T-helper 9 cell (primary cell): ENCODE measurements around the gene TMEM247.
A peak's percentile ranks its signal among the peaks of the same experiment; 100 is the strongest.

ENCODE experiments used
- DNase-seq: peaks from one replicate; pipeline ENCODE4 v3.0.0-alpha.2; 2020
- total RNA-seq, 2 donors: gene quantifications; one replicate each; lab custom pipeline; 2026; lab: John Stamatoyannopoulos, UW

The TMEM247 gene
- 0 reads per million in 2 donors for total RNA-seq

DNA sequence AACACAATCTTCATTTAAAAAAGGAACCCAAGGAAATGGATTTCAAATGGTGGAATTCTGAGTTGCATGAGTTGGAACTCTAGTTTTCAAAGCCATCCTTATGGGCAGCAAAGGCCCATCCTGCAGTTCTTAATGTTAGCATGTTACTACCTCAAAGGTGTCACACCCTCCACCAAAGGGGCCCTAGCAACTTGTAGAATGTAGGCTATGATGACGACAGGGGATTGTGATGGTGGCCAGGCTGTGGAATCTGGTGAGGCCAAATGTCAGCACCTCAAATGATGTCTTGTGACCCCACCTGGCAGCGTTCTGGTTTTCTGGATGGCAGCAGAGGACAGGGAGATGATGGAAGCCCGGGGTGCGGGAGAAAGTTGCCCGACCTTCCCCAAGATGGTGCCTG is at the start of gene TMEM247:
Gene TMEM247 (plus strand): TSS at position 301 of the 400 bp plus-strand sequence.
- DNase-seq: no peak

GRCh38 chr2:46430413-46430812 is 49.0 kb upstream of the TMEM247 start:
- DNase-seq: no peak

DNA sequence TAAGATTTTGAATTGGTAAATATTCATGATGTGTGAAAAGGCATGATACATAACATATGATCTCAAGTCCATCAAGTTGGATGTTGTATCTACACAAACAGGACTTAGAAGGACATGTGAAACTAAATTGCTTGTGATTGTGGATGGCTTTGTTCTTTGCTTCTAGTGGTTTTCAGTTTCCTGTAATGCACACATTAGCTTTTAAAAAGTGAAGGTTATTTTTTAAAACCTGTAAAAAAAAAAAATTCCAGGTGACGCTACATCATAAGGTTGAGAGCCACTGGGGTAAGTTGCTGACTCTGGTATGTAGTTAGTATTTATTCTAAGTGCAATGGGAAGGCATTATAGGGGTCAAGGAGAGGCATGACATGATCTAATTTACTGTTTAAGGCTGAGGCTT is 48.4 kb upstream of the TMEM247 start:
- no peak for DNase-seq

- no peak for DNase-seq
Observed at GRCh38 chr2:46431481-46432235, 47.7 kb upstream of the TMEM247 start.

- DNase-seq: no peak
Observed at GRCh38 chr2:46434851-46435273, 44.5 kb upstream of the TMEM247 start.

GRCh38 chr2:46435353-46435752 is 44.0 kb upstream of the TMEM247 start:
- no peak for DNase-seq

GRCh38 chr2:46435796-46436360 is 43.5 kb upstream of the TMEM247 start:
- no peak for DNase-seq

DNA sequence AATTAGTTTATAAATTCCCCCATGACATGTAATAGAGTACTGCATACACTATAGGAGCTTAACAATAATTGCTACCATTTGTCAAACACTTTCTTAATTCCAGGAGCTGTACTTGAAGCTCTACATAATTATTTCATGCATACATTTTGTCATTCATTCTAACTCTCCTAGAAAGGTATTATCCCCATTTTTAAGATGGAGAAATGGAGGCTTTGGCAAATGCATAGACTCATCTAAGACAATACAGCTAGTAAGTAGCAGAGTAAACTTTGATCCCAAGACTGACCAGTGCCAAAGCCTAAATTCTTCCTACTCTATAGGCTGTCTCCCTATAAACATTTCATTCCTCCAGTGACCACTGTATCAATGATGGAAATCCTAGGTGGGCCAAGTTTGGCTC is 42.6 kb upstream of the TMEM247 start:
- no peak for DNase-seq

- no peak for DNase-seq
Observed at GRCh38 chr2:46438102-46438501, 41.3 kb upstream of the TMEM247 start.

- no peak for DNase-seq
Observed at GRCh38 chr2:46438794-46439193, 40.6 kb upstream of the TMEM247 start.

DNA sequence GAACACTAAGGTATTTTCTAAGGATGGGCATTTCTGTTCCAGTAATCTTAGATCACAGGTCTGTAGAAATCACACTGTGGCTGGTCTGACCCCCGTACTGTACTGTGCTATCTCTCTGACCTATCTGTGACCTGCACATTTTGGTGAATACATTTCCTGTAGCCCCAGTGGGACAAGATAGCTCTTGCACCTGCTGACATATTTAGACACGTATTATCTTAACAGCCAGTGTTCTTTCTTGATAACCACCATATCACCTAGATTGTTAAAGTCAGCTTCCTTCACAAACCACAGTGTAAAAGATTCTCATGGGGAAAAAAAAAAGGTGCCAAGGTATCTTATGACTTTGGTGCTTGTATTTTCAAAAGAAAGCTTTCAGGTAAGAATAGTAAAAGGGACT is 39.8 kb upstream of the TMEM247 start:
- peak; percentile 12 for DNase-seq

DNA sequence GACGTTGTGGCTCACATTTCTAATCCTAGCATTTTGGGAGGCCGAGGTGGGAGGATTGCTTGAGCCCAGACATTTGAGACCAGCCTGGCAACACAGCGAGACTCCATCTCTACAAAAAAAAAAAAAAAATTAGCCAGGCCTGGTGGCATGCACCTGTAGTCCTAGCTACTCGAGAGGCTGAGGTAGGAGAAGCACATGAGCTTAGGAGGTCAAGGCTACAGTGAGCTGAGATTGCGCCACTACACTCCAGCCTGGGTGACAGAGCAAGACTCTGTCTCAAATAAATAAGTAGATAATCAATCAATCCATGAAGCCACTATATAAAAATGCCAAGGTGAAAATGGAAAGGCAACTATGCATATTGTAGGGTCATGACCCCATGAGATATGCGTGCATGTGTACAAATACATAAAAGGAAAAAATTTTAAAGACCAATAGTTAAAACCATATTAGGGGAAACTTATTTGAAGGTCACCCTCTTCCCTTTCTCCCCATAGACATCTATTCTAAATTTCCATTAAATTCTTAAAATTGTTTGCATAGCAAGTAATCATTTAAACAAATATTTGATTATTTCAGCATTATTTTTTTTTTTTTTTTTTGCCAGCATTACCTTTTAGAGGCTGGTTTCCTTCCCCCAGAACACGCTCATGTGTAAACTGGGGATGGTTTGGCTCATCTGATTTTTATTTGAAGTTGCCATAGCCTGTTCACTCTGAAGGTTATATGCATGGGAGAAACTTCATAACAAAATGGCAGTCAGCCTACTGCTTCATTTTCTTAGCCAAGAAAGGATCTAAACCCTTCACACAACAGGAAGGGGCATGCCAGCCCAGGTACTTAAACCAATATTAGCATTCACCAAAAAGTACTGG is 37.3 kb upstream of the TMEM247 start:
- no peak for DNase-seq

DNA sequence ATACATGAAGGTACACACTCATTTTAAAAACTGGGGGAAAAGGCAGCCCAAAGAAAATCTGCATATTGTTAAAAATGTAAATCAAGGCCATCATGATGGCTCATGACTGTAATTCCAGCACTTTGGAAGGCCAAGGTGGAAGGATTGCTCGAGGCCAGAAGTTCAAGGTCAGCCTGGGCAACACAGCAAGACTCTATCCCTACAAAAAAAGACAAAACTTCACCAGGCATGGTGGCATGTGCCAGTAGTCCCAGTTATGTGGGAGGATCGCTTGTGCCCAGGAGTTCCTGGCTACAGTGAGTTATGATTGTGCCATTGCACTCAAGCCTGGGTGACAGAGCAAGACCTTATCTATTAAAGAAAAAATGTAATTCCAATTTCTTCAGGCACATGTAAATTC is 34.6 kb upstream of the TMEM247 start:
- no peak for DNase-seq

DNA sequence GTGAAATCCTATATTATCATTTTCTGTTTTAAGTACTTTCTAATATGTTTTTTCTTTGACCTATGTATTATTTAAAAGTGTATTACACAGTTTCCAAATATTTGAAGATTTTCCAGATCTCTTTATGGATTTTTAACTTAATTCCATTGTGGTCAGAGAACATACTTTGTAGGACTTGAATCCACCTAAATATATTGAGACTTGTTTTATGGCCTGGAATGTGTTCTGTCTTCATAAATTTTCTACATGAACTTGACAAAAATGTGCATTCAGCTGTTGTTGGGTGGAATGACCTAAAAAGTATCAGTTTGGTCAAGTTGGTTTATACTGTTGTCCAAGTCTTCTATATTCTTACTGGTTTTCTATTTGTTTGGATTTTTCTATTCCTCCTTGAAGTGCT is 33.8 kb upstream of the TMEM247 start:
- DNase-seq: no peak

DNA sequence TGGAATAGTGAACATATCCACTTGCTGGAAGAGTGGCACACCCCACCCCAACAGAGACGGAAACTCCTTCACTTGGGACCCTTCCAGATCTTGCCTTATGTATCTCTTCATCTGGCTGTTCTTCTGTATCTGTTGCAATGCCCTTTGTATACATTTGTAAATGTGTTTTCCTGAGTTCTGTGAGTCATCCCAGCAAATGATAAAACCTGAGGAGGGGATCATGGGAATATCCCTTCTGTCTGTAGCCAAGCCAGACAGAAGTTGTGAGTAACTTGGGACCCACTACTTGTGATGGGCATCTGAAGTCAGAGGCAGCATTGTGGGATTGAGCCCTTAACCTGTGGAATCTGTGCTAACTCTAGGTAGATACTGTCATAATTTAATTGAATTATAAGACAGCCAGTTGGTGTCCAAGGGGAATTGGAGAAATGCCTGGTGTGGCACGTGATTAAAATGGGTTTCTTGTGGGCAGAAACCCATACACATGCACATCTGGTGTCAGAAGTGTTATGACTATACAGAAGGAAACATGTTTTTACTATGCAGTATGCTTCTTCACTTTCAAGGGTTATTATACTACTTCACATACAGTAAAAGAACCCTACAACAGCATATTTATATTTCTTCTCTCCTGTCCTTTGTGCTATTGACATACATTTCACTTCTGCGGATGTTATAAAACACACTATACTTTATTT is 32.3 kb upstream of the TMEM247 start:
- DNase-seq: no peak

DNA sequence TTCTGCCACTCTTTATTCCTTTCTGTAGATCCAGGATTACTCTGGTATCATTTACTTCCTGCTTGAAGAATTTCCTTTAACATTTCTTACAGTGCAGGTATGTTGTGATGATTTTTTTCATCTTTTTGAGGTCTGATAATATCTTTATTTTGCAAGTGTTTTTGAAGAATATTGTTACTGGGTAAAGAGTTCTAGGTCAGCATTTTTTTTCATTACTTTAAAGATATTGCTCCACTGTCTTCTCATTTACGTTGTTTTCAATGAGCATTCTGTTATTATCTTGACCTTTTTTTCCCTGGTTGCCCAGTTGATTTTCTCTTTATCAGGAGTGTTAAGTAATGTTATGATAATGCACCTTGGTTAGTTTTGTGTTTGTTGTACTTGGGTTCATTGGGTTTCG is 31.7 kb upstream of the TMEM247 start:
- no peak for DNase-seq

DNA sequence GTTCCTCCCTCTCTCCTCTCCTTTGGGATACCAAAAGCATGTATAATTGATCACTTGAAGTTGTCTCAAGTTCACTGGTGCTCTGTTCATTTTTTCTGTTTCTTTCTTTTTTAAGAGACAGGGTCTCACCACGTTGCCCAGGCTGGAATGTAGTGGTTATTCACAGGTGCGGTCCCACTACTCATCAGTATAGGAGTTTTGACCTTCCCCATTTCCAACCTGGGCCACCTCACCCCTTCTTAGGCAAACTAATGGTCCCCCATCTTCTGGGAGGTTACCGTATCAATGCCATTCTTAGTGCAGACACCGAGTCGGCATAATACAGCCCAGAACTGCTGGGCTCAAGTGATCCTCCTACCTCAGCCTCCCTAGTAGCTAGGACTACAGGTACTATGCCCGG is 31.3 kb upstream of the TMEM247 start:
- DNase-seq: no peak

- DNase-seq: no peak
Observed at GRCh38 chr2:46448641-46449040, 30.7 kb upstream of the TMEM247 start.

GRCh38 chr2:46449700-46450099 is 29.7 kb upstream of the TMEM247 start:
- DNase-seq: no peak

DNA sequence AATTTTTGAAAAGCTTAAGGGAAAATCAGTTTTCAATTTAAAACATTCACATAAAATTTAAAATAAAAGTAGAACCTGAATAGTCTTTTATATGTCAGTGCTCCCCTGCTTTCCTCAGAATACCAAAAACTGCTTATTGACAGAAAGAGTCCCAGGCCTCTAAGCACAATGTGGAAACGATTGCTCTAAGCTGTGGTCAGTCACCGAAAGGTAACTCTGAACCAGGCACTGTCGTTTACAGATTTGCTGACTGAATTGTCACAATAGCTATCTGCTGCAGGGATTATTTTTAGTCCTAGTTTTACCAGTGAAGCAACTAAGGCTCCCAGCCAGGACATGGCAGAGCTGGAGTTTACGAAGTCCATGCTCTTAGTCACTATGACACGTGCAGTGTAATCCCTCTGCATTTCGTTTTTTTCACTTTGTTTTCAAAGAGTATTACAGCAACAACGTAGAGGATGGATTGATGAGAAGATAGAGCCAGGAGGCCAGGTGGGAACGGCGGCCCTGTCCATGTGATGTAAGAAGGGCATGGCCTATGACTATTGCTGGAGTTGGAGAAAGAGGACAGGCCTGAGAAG is 28.1 kb upstream of the TMEM247 start:
- DNase-seq: no peak

DNA sequence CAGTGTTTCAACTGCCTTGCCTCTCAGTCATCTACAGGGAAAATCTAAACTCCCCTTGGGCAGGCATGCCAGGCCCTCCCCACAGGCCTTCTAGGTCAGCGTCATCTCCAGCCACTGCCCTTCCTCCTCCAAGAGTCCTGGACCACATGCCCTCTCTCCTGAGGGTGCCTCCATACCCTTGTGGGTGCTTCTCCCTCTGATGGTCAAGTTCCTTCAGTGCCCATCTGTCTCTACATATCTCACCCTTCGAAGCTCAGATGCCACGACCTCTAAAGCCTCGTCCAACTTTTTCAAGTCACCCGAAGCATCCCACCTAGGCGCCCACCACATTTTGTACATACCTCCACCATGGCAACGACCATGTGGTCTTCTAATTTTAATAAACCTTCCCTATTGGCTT is 22.6 kb upstream of the TMEM247 start:
- no peak for DNase-seq

DNA sequence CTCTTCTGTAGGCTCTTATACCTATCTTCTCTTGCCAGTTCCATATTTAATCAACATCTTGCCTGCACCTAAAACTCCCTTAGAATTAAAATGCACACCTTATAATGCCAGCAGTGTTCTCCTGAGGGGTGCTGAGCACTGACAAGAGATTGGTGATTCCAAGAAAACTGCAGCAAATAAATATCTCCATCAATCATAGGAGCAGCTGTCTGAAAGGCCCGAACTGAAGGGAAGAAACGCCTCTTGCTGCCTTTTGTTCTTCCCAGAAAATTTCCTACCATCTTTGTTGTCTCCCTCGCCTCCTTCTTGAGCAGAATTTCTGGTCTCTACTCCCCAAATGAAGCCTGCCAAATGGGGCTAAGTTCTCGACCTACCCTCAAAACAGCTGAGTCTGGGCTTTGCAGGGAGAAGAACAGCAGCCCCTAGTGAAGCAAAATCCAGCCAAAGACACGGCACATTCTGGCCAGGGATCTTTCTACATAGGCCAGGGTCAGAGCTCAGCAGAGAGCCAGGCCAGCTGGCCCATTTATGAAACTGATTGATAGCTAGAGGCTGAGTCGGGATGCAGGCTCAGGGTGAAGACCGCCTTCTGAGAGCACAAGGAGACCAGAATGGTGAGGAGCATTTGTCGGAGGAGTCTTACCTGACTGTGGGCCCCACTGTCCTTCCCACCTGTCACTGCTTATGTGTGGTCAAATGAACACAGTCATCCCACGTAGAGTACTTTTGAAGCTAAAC is 20.4 kb upstream of the TMEM247 start:
- no peak for DNase-seq
